Sigmoid colon (tissue), 3 donors: Measurements from ENCODE around the gene PAF1.
A peak's percentile ranks its signal among the peaks of the same experiment; 100 is the strongest.

ENCODE experiments used
- CTCF ChIP-seq, 4 experiments: fragments of 450-650 bp in 3 of 4; fragments of 200-600 bp in 1 of 4; IDR thresholded peaks; one replicate each; pipeline ENCODE4 v1.5.1; 2016 to 2019; ENCODE audit warnings: antibody characterized with exemption in 4 of 4, mild to moderate bottlenecking in 3 of 4, moderate library complexity in 2 of 4
- POLR2A ChIP-seq, 2 donors: fragments of 450-650 bp; IDR thresholded peaks; one replicate each; pipeline ENCODE4 v1.6.1; 2016; ENCODE audit warnings: antibody characterized with exemption in 2 of 2, mild to moderate bottlenecking in 2 of 2, moderate library complexity in 2 of 2

DNA sequence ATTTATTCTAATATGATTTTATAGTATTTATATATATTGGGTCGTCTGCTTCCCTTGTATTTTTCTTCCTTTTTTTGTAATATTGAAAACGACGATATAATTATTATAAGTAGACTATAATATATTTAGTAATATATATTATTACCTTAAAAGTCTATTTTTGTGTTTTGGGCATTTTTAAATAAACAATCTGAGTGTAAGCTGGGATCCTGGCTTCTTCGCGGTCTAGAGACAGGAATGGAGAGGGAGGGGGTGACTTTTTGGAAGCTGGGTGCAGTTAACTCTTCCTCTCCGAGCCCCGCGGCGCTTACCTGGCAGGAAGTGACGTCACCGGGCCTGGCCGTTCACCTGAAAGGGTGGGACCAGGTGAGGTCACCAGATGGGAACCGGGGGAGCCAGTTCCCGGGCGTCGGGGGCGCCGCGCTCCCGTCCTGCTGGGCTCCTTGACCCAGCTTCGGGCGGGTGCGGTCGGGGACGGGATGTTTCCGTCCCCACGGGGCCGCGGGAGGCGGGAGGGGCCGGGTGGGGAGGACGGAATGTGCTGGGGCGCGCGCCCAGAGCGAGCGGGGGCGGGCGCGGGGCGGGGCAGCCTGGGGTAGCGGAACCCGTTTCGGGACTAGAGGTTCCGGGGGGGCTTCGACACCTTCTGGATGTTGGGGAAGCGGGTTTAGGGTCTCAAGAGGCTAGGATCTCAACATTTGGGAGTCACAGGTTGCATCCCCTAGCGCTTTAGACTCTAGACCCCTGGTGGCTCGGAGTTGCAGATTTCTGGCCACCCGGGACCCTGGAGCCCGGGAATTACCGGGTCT, 18.5 kb upstream of the PAF1 start:
- TF ChIP-seq POLR2A (IDR thresholded peaks at IDR 0.05) (peak; percentile 82 to 87), CTCF (IDR thresholded peaks at IDR 0.05) (no peak)
